ENCODE results near the gene RABEP2.

Gene RABEP2

GRCh38 chr16:28905800-28906372 is 19.2 kb downstream of the RABEP2 start:
- Histone ChIP-seq H3K9ac (ENCODE audit: low read depth, low read length) (no peak overlapping the region), H3K4me3 (ENCODE audit: low read depth in 1 of 2, low read length in 2 of 2) (no peak overlapping the region), H4K20me1 (ENCODE audit: insufficient read depth, low read length) (no peaks in the 10 kb centered on the region), H3K36me3 (ENCODE audit: insufficient read depth, low read length) (peaks cover 34% of the 10 kb centered on the region), H2AFZ (ENCODE audit: low read depth, low read length) (no peak overlapping the region), H3K27ac (ENCODE audit: low read length) (no peak overlapping the region), H3K9me3 (ENCODE audit: insufficient read depth, low read length, severe bottlenecking) (no peaks in the 10 kb centered on the region), H3K27me3 (ENCODE audit: insufficient read depth, low read length, poor library complexity) (no peaks in the 10 kb centered on the region), H3K4me2 (ENCODE audit: insufficient read depth, low read length) (no peak overlapping the region), H3K4me1 (ENCODE audit: insufficient read depth, low read length) (no peaks in the 10 kb centered on the region), H3K79me2 (ENCODE audit: insufficient read depth, low read length) (no peaks in the 10 kb centered on the region)
- TF ChIP-seq CTCF (IDR thresholded peaks at IDR 0.05; ENCODE audit: borderline replicate concordance, extremely low read depth, low read length, poor library complexity, severe bottlenecking) (no peak), EZH2 (IDR thresholded peaks at IDR 0.05; ENCODE audit: borderline replicate concordance, low read depth, low read length, severe bottlenecking) (no peak)
- no peak for ATAC-seq (ENCODE audit: insufficient read depth, low read depth)
- no peak for DNase-seq

DNA sequence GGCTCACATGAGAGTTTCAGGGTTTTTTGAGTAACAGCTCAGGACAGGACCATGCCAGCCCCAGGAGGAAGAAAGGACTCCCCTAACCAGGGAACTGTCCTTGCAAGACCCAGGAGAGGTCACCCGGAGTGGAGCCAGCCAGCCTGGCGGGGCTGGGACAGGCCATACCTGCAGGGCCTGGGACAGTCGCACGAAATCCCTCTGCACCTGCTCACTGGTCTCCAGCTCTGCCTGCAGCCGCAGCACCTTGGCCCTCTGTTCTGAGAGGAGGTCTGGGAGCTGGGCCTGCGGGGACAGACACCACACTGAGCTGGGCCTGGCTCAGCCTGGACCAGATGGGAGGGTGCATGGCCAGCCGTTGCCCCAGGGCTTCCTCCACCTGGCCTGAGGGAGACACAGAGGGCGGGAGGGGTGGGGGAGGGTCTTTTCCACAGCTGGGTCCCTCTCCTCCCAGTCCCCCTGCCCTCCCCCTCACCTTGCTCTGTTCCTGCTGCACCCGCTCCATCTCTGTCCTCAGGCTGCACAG is 19.7 kb downstream of the RABEP2 start:
- peaks cover 4% of the 10 kb centered on the region for H3K4me1 ChIP-seq (ENCODE audit: insufficient read depth, low read length)
- no peaks in the 10 kb centered on the region for H3K27me3 ChIP-seq (ENCODE audit: insufficient read depth, low read length, poor library complexity)
- peaks cover 29% of the 10 kb centered on the region for H3K36me3 ChIP-seq (ENCODE audit: insufficient read depth, low read length)
- DNase-seq: no peak
- no peaks in the 10 kb centered on the region for H3K79me2 ChIP-seq (ENCODE audit: insufficient read depth, low read length)
- no peaks in the 10 kb centered on the region for H3K9me3 ChIP-seq (ENCODE audit: insufficient read depth, low read length, severe bottlenecking)
- no peaks in the 10 kb centered on the region for H4K20me1 ChIP-seq (ENCODE audit: insufficient read depth, low read length)
- no peak for ATAC-seq (ENCODE audit: insufficient read depth, low read depth)
- H3K27ac ChIP-seq (ENCODE audit: low read length): no peak overlapping the region
- no peak overlapping the region for H3K4me2 ChIP-seq (ENCODE audit: insufficient read depth, low read length)
- no peak overlapping the region for H3K9ac ChIP-seq (ENCODE audit: low read depth, low read length)
- H2AFZ ChIP-seq (ENCODE audit: low read depth, low read length): no peak overlapping the region
- no peak overlapping the region for H3K4me3 ChIP-seq (ENCODE audit: low read depth in 1 of 2, low read length in 2 of 2)
- TF ChIP-seq CTCF (IDR thresholded peaks at IDR 0.05; ENCODE audit: borderline replicate concordance, extremely low read depth, low read length, poor library complexity, severe bottlenecking) (no peak), EZH2 (IDR thresholded peaks at IDR 0.05; ENCODE audit: borderline replicate concordance, low read depth, low read length, severe bottlenecking) (no peak)

- no peak for ATAC-seq (ENCODE audit: insufficient read depth, low read depth)
- DNase-seq: no peak
- Histone ChIP-seq H4K20me1 (ENCODE audit: insufficient read depth, low read length) (no peaks in the 10 kb centered on the region), H3K4me1 (ENCODE audit: insufficient read depth, low read length) (peaks cover 4% of the 10 kb centered on the region), H3K9ac (ENCODE audit: low read depth, low read length) (no peak overlapping the region), H3K27me3 (ENCODE audit: insufficient read depth, low read length, poor library complexity) (no peaks in the 10 kb centered on the region), H3K79me2 (ENCODE audit: insufficient read depth, low read length) (no peaks in the 10 kb centered on the region), H3K4me3 (ENCODE audit: low read depth in 1 of 2, low read length in 2 of 2) (no peak overlapping the region), H3K36me3 (ENCODE audit: insufficient read depth, low read length) (peaks cover 25% of the 10 kb centered on the region), H3K4me2 (ENCODE audit: insufficient read depth, low read length) (no peak overlapping the region), H2AFZ (ENCODE audit: low read depth, low read length) (no peak overlapping the region), H3K9me3 (ENCODE audit: insufficient read depth, low read length, severe bottlenecking) (no peaks in the 10 kb centered on the region), H3K27ac (ENCODE audit: low read length) (no peak overlapping the region)
- TF ChIP-seq EZH2 (IDR thresholded peaks at IDR 0.05; ENCODE audit: borderline replicate concordance, low read depth, low read length, severe bottlenecking): no peak
- no peak for TF ChIP-seq CTCF (IDR thresholded peaks at IDR 0.05; ENCODE audit: borderline replicate concordance, extremely low read depth, low read length, poor library complexity, severe bottlenecking)
Measured at GRCh38 chr16:28904828-28905227, 20.2 kb downstream of the RABEP2 start.

All from DND-41 (cell line).